ENCODE data around the gene GPC2.
A peak's percentile ranks its signal among the peaks of the same experiment; 100 is the strongest.
"Not testable (repeated sequence)": the region's sequence is repeated elsewhere in the genome, so short reads cannot be mapped to it uniquely, and the experiment has no call there.

GPC2 gene

GRCh38 chr7:100198266-100198665 is 21.1 kb upstream of the GPC2 start:
- DNase-seq: no peak

- not testable (repeated sequence) for DNase-seq
Measured at GRCh38 chr7:100195901-100196322, 18.7 kb upstream of the GPC2 start.

- no peak for DNase-seq
Measured at GRCh38 chr7:100195222-100195621, 18.0 kb upstream of the GPC2 start.

- no peak for DNase-seq
Measured at GRCh38 chr7:100192969-100193368, 15.8 kb upstream of the GPC2 start.

GRCh38 chr7:100192281-100192862 is 15.2 kb upstream of the GPC2 start:
- not testable (repeated sequence) for DNase-seq

- peak; percentile 17 to 53 (median 40) for DNase-seq
Measured at GRCh38 chr7:100191775-100192174, 14.6 kb upstream of the GPC2 start.

GRCh38 chr7:100190048-100190711 is 13.0 kb upstream of the GPC2 start:
- DNase-seq: peak; percentile 58 to 71 (median 59)

GRCh38 chr7:100189061-100189460 is 11.9 kb upstream of the GPC2 start:
- no peak for DNase-seq

- no peak for DNase-seq
Measured at GRCh38 chr7:100185726-100186125, 8.5 kb upstream of the GPC2 start.

- DNase-seq: not testable (repeated sequence)
Measured at GRCh38 chr7:100183090-100183489, 5.9 kb upstream of the GPC2 start.

GRCh38 chr7:100182616-100183015 is 5.4 kb upstream of the GPC2 start:
- DNase-seq: not testable (repeated sequence)

- not testable (repeated sequence) for DNase-seq
Measured at GRCh38 chr7:100180084-100180483, 2.9 kb upstream of the GPC2 start.

- no peak for DNase-seq
Measured at GRCh38 chr7:100176096-100177044, 811 bp downstream of the GPC2 start.

GRCh38 chr7:100175296-100175935 is 1.8 kb downstream of the GPC2 start:
- DNase-seq: no peak

GRCh38 chr7:100174582-100174981 is 2.6 kb downstream of the GPC2 start:
- no peak for DNase-seq

GRCh38 chr7:100173806-100174495 is 3.2 kb downstream of the GPC2 start:
- DNase-seq: no peak

GRCh38 chr7:100171840-100172239 is 5.3 kb downstream of the GPC2 start:
- DNase-seq: no peak

GRCh38 chr7:100171087-100171681 is 6.0 kb downstream of the GPC2 start:
- DNase-seq: no peak

GRCh38 chr7:100170101-100170897 is 6.9 kb downstream of the GPC2 start:
- DNase-seq: no peak

- DNase-seq: no peak
Measured at GRCh38 chr7:100169147-100169850, 7.9 kb downstream of the GPC2 start.
